ENCODE data around the gene WWOX.

Gene WWOX

GRCh38 chr16:78094166-78094565 is 5.3 kb upstream of the WWOX start:
- no peaks in the 10 kb centered on the region for H3K4me1 ChIP-seq (ENCODE audit: insufficient read depth, low read length)
- no peaks in the 10 kb centered on the region for H3K36me3 ChIP-seq (ENCODE audit: insufficient read depth, low read length)

GRCh38 chr16:78094998-78095397 is 4.5 kb upstream of the WWOX start:
- Histone ChIP-seq H3K27me3 (ENCODE audit: insufficient read depth, low read length) (no peaks in the 10 kb centered on the region), H3K9me3 (ENCODE audit: low read length) (no peaks in the 10 kb centered on the region), H2AFZ (ENCODE audit: low read depth, low read length) (no peak overlapping the region)

More at GRCh38 chr16:78094166-78094565, 5.3 kb upstream of the WWOX start:
- no peaks in the 10 kb centered on the region for H3K27me3 ChIP-seq (ENCODE audit: insufficient read depth, low read length)
- no peaks in the 10 kb centered on the region for H3K9me3 ChIP-seq (ENCODE audit: low read length)
- H2AFZ ChIP-seq (ENCODE audit: low read depth, low read length): no peak overlapping the region
- H3K4me3 ChIP-seq (ENCODE audit: low read length): no peak overlapping the region

GRCh38 chr16:78096386-78096785 is 3.1 kb upstream of the WWOX start:
- peaks cover 4% of the 10 kb centered on the region for H3K4me1 ChIP-seq (ENCODE audit: insufficient read depth, low read length)
- H3K36me3 ChIP-seq (ENCODE audit: insufficient read depth, low read length): no peaks in the 10 kb centered on the region
- no peaks in the 10 kb centered on the region for H3K9me3 ChIP-seq (ENCODE audit: low read length)
- no peak overlapping the region for H3K4me3 ChIP-seq (ENCODE audit: low read length)
- H2AFZ ChIP-seq (ENCODE audit: low read depth, low read length): no peak overlapping the region
- H3K27me3 ChIP-seq (ENCODE audit: insufficient read depth, low read length): no peaks in the 10 kb centered on the region

More at GRCh38 chr16:78094998-78095397, 4.5 kb upstream of the WWOX start:
- H3K4me1 ChIP-seq (ENCODE audit: insufficient read depth, low read length): peaks cover under 1% of the 10 kb centered on the region
- no peak overlapping the region for H3K4me3 ChIP-seq (ENCODE audit: low read length)
- no peaks in the 10 kb centered on the region for H3K36me3 ChIP-seq (ENCODE audit: insufficient read depth, low read length)

GRCh38 chr16:78097548-78097947 is 1.9 kb upstream of the WWOX start:
- Histone ChIP-seq H3K9me3 (ENCODE audit: low read length) (no peaks in the 10 kb centered on the region), H3K4me3 (ENCODE audit: low read length) (no peak overlapping the region), H3K27me3 (ENCODE audit: insufficient read depth, low read length) (no peaks in the 10 kb centered on the region), H3K4me1 (ENCODE audit: insufficient read depth, low read length) (peaks cover 4% of the 10 kb centered on the region), H2AFZ (ENCODE audit: low read depth, low read length) (no peak overlapping the region), H3K36me3 (ENCODE audit: insufficient read depth, low read length) (no peaks in the 10 kb centered on the region)

GRCh38 chr16:78098087-78098486 is 1.4 kb upstream of the WWOX start:
- H3K4me3 ChIP-seq (ENCODE audit: low read length): no peak overlapping the region
- H3K36me3 ChIP-seq (ENCODE audit: insufficient read depth, low read length): no peaks in the 10 kb centered on the region
- no peak overlapping the region for H2AFZ ChIP-seq (ENCODE audit: low read depth, low read length)
- H3K4me1 ChIP-seq (ENCODE audit: insufficient read depth, low read length): peaks cover 4% of the 10 kb centered on the region
- no peaks in the 10 kb centered on the region for H3K27me3 ChIP-seq (ENCODE audit: insufficient read depth, low read length)
- H3K9me3 ChIP-seq (ENCODE audit: low read length): no peaks in the 10 kb centered on the region

- H3K4me1 ChIP-seq (ENCODE audit: insufficient read depth, low read length): peaks cover 4% of the 10 kb centered on the region
- peak overlapping the region; percentile 80 for H3K4me3 ChIP-seq (ENCODE audit: low read length)
- H3K9me3 ChIP-seq (ENCODE audit: low read length): no peaks in the 10 kb centered on the region
- no peaks in the 10 kb centered on the region for H3K27me3 ChIP-seq (ENCODE audit: insufficient read depth, low read length)
- peak overlapping the region; percentile 99 for H2AFZ ChIP-seq (ENCODE audit: low read depth, low read length)
- H3K36me3 ChIP-seq (ENCODE audit: insufficient read depth, low read length): no peaks in the 10 kb centered on the region
Observed at GRCh38 chr16:78098595-78099270, 721 bp upstream of the WWOX start.

- Histone ChIP-seq H3K36me3 (ENCODE audit: insufficient read depth, low read length) (no peaks in the 10 kb centered on the region), H2AFZ (ENCODE audit: low read depth, low read length) (peak overlapping the region; percentile 99), H3K27me3 (ENCODE audit: insufficient read depth, low read length) (no peaks in the 10 kb centered on the region), H3K4me3 (ENCODE audit: low read length) (peak overlapping the region; percentile 80), H3K4me1 (ENCODE audit: insufficient read depth, low read length) (peaks cover 4% of the 10 kb centered on the region), H3K9me3 (ENCODE audit: low read length) (no peaks in the 10 kb centered on the region)
Observed at GRCh38 chr16:78100112-78100467, 636 bp downstream of the WWOX start.

- Histone ChIP-seq H3K9me3 (ENCODE audit: low read length) (no peaks in the 10 kb centered on the region), H3K4me3 (ENCODE audit: low read length) (no peak overlapping the region), H3K27me3 (ENCODE audit: insufficient read depth, low read length) (no peaks in the 10 kb centered on the region), H3K4me1 (ENCODE audit: insufficient read depth, low read length) (peaks cover 4% of the 10 kb centered on the region), H2AFZ (ENCODE audit: low read depth, low read length) (no peak overlapping the region), H3K36me3 (ENCODE audit: insufficient read depth, low read length) (no peaks in the 10 kb centered on the region)
Observed at GRCh38 chr16:78102122-78102660, 2.7 kb downstream of the WWOX start.

GRCh38 chr16:78102865-78103264 is 3.4 kb downstream of the WWOX start:
- Histone ChIP-seq H3K4me3 (ENCODE audit: low read length) (no peak overlapping the region), H3K27me3 (ENCODE audit: insufficient read depth, low read length) (no peaks in the 10 kb centered on the region), H3K4me1 (ENCODE audit: insufficient read depth, low read length) (peaks cover 4% of the 10 kb centered on the region), H2AFZ (ENCODE audit: low read depth, low read length) (no peak overlapping the region), H3K36me3 (ENCODE audit: insufficient read depth, low read length) (no peaks in the 10 kb centered on the region), H3K9me3 (ENCODE audit: low read length) (no peaks in the 10 kb centered on the region)

- Histone ChIP-seq H3K4me1 (ENCODE audit: insufficient read depth, low read length) (no peaks in the 10 kb centered on the region), H3K36me3 (ENCODE audit: insufficient read depth, low read length) (peaks cover 4% of the 10 kb centered on the region), H3K9me3 (ENCODE audit: low read length) (no peaks in the 10 kb centered on the region), H3K27me3 (ENCODE audit: insufficient read depth, low read length) (no peaks in the 10 kb centered on the region), H3K4me3 (ENCODE audit: low read length) (no peak overlapping the region), H2AFZ (ENCODE audit: low read depth, low read length) (no peak overlapping the region)
Observed at GRCh38 chr16:78105517-78105916, 6.1 kb downstream of the WWOX start.

GRCh38 chr16:78106686-78107085 is 7.2 kb downstream of the WWOX start:
- Histone ChIP-seq H3K36me3 (ENCODE audit: insufficient read depth, low read length) (peaks cover 6% of the 10 kb centered on the region), H2AFZ (ENCODE audit: low read depth, low read length) (no peak overlapping the region), H3K4me3 (ENCODE audit: low read length) (no peak overlapping the region), H3K4me1 (ENCODE audit: insufficient read depth, low read length) (no peaks in the 10 kb centered on the region), H3K27me3 (ENCODE audit: insufficient read depth, low read length) (no peaks in the 10 kb centered on the region), H3K9me3 (ENCODE audit: low read length) (no peaks in the 10 kb centered on the region)

- peaks cover 13% of the 10 kb centered on the region for H3K36me3 ChIP-seq (ENCODE audit: insufficient read depth, low read length)
- H2AFZ ChIP-seq (ENCODE audit: low read depth, low read length): no peak overlapping the region
- no peaks in the 10 kb centered on the region for H3K4me1 ChIP-seq (ENCODE audit: insufficient read depth, low read length)
- H3K9me3 ChIP-seq (ENCODE audit: low read length): no peaks in the 10 kb centered on the region
- no peak overlapping the region for H3K4me3 ChIP-seq (ENCODE audit: low read length)
- no peaks in the 10 kb centered on the region for H3K27me3 ChIP-seq (ENCODE audit: insufficient read depth, low read length)
Observed at GRCh38 chr16:78108451-78108850, 9.0 kb downstream of the WWOX start.

- H3K9me3 ChIP-seq (ENCODE audit: low read length): no peaks in the 10 kb centered on the region
Observed at GRCh38 chr16:78113258-78113657, 13.8 kb downstream of the WWOX start.

GRCh38 chr16:78115659-78116058 is 16.2 kb downstream of the WWOX start:
- Histone ChIP-seq H3K4me1 (ENCODE audit: insufficient read depth, low read length) (no peaks in the 10 kb centered on the region), H3K36me3 (ENCODE audit: insufficient read depth, low read length) (peaks cover 19% of the 10 kb centered on the region), H3K4me3 (ENCODE audit: low read length) (no peak overlapping the region), H3K9me3 (ENCODE audit: low read length) (no peaks in the 10 kb centered on the region), H3K27me3 (ENCODE audit: insufficient read depth, low read length) (no peaks in the 10 kb centered on the region), H2AFZ (ENCODE audit: low read depth, low read length) (no peak overlapping the region)

More at GRCh38 chr16:78113258-78113657, 13.8 kb downstream of the WWOX start:
- H3K4me3 ChIP-seq (ENCODE audit: low read length): no peak overlapping the region
- no peaks in the 10 kb centered on the region for H3K4me1 ChIP-seq (ENCODE audit: insufficient read depth, low read length)
- H3K27me3 ChIP-seq (ENCODE audit: insufficient read depth, low read length): no peaks in the 10 kb centered on the region
- H3K36me3 ChIP-seq (ENCODE audit: insufficient read depth, low read length): peaks cover 23% of the 10 kb centered on the region
- no peak overlapping the region for H2AFZ ChIP-seq (ENCODE audit: low read depth, low read length)
